HS-27A (cell line): ENCODE measurements around the gene RFT1.
"Not testable (repeated sequence)": the region's sequence is repeated elsewhere in the genome, so short reads cannot be mapped to it uniquely, and the experiment has no call there.

Experiments
- DNase-seq: peaks from one replicate; pipeline ENCODE4 v3.0.0-alpha.2; 2012; ENCODE audit warnings: low read depth, missing footprints

Gene RFT1

GRCh38 chr3:53071882-53072431 is 58.3 kb downstream of the RFT1 start:
- DNase-seq: no peak

- DNase-seq: no peak
Measured at GRCh38 chr3:53069422-53070068, 60.7 kb downstream of the RFT1 start.

- no peak for DNase-seq
Measured at GRCh38 chr3:53068176-53068575, 62.1 kb downstream of the RFT1 start.

GRCh38 chr3:53067567-53067966 is 62.7 kb downstream of the RFT1 start:
- no peak for DNase-seq

- DNase-seq: no peak
Measured at GRCh38 chr3:53065841-53066480, 64.3 kb downstream of the RFT1 start.

- DNase-seq: no peak
Measured at GRCh38 chr3:53062905-53063304, 67.3 kb downstream of the RFT1 start.

GRCh38 chr3:53056442-53056841 is 73.8 kb downstream of the RFT1 start:
- DNase-seq: no peak

- not testable (repeated sequence) for DNase-seq
Measured at GRCh38 chr3:53054233-53054632, 76.0 kb downstream of the RFT1 start.

- DNase-seq: no peak
Measured at GRCh38 chr3:53051929-53052328, 78.3 kb downstream of the RFT1 start.

- no peak for DNase-seq
Measured at GRCh38 chr3:53049987-53050386, 80.2 kb downstream of the RFT1 start.

GRCh38 chr3:53046171-53047170 is 83.8 kb downstream of the RFT1 start:
- DNase-seq: no peak

- no peak for DNase-seq
Measured at GRCh38 chr3:53045518-53046170, 84.6 kb downstream of the RFT1 start, which contains the start of gene SFMBT1. Gene SFMBT1 (minus strand): TSS chr3:53046073. CDS start chr3:52969128, 76,945 bp downstream.

- no peak for DNase-seq
Measured at GRCh38 chr3:53044711-53045517, 85.3 kb downstream of the RFT1 start.

GRCh38 chr3:53044371-53044710 is 85.9 kb downstream of the RFT1 start:
- DNase-seq: no peak

GRCh38 chr3:53043738-53044137 is 86.5 kb downstream of the RFT1 start:
- DNase-seq: no peak

GRCh38 chr3:53042651-53043050 is 87.6 kb downstream of the RFT1 start:
- DNase-seq: no peak

- no peak for DNase-seq
Measured at GRCh38 chr3:53040351-53040820, 89.8 kb downstream of the RFT1 start.

- no peak for DNase-seq
Measured at GRCh38 chr3:53039376-53039752, 90.9 kb downstream of the RFT1 start.

GRCh38 chr3:53038679-53039375 is 91.4 kb downstream of the RFT1 start:
- no peak for DNase-seq
